ENCODE results near the gene LHFPL3.

- TF ChIP-seq EZH2 (IDR thresholded peaks at IDR 0.05; ENCODE audit: borderline replicate concordance, low read depth, low read length, poor library complexity, severe bottlenecking) = no peak
- TF ChIP-seq CTCF (conservative IDR thresholded peaks at IDR 0.05; ENCODE audit: low read depth, low read length) = no peak
Measured at GRCh38 chr7:104480529-104480928, 152.1 kb downstream of the LHFPL3 start.

All from A673 (cell line).